Mesenchymal stem cell (in vitro differentiated cells and primary cell): ENCODE results near the gene UBC.

ENCODE experiments used
- DNase-seq: peaks from one replicate; pipeline ENCODE4 v3.0.0-alpha.2; 2013
- H2AFZ ChIP-seq: one replicate; pipeline ENCODE4 v1.6.1; 2013; ENCODE audit warnings: low read depth, mild to moderate bottlenecking, control low read depth, inconsistent platforms, low read length, moderate library complexity
- H2AK5ac ChIP-seq: 2 replicates; pipeline ENCODE4 v1.6.1; 2013; ENCODE audit warnings: low read length, moderate library complexity, mild to moderate bottlenecking, inconsistent platforms; ENCODE audit not compliant: severe bottlenecking
- H2BK120ac ChIP-seq: one replicate; pipeline ENCODE4 v1.6.1; 2013; ENCODE audit warnings: low read depth, mild to moderate bottlenecking, inconsistent platforms, low read length, moderate library complexity
- H2BK12ac ChIP-seq, 2 experiments: one replicate each; pipeline ENCODE4 v1.6.1; 2013; ENCODE audit warnings: inconsistent platforms in 2 of 2, low read length in 2 of 2, mild to moderate bottlenecking in 2 of 2, moderate library complexity in 2 of 2, control low read depth in 1 of 2
- H2BK15ac ChIP-seq: one replicate; pipeline ENCODE4 v1.6.1; 2013; ENCODE audit warnings: mild to moderate bottlenecking, low read depth, inconsistent platforms; ENCODE audit not compliant: poor library complexity, severe bottlenecking
- H2BK5ac ChIP-seq: 2 replicates; pipeline ENCODE4 v1.6.1; 2013; ENCODE audit warnings: low read depth, mild to moderate bottlenecking, low read length, control low read depth, inconsistent platforms; ENCODE audit not compliant: poor library complexity, severe bottlenecking
- H3K14ac ChIP-seq, 2 experiments: one replicate each; pipeline ENCODE4 v1.6.1; 2013; ENCODE audit warnings: inconsistent platforms in 2 of 2, low read length in 2 of 2, control low read depth in 1 of 2, mild to moderate bottlenecking in 1 of 2, moderate library complexity in 1 of 2
- H3K18ac ChIP-seq, 2 experiments: one replicate each; pipeline ENCODE4 v1.6.1; 2013; ENCODE audit warnings: inconsistent platforms in 2 of 2, low read length in 2 of 2, control low read depth in 1 of 2, low read depth in 1 of 2, mild to moderate bottlenecking in 1 of 2
- H3K23ac ChIP-seq, 2 experiments: one replicate each; pipeline ENCODE4 v1.6.1; 2013; ENCODE audit warnings: inconsistent platforms in 2 of 2, low read length in 2 of 2, mild to moderate bottlenecking in 2 of 2, moderate library complexity in 2 of 2, control low read depth in 1 of 2
- H3K27ac ChIP-seq: 2 replicates; pipeline ENCODE4 v1.5.1; 2013; ENCODE audit warnings: mild to moderate bottlenecking, moderate library complexity, low read length, control low read depth, inconsistent platforms; ENCODE audit not compliant: poor library complexity, severe bottlenecking
- H3K27me3 ChIP-seq, 2 experiments: 2 replicates each; pipeline versions ENCODE4 v1.6.1 to v1.7.0; 2013; ENCODE audit warnings: low read length in 2 of 2, mild to moderate bottlenecking in 2 of 2, moderate library complexity in 2 of 2, control low read depth in 1 of 2, inconsistent platforms in 1 of 2; ENCODE audit not compliant: control insufficient read depth in 1 of 2, insufficient read depth in 1 of 2
- H3K36me3 ChIP-seq, 2 experiments: 2 replicates each; pipeline versions ENCODE4 v1.6.1 to v1.7.0; 2013; ENCODE audit warnings: low read length in 2 of 2, control low read depth in 1 of 2, inconsistent platforms in 1 of 2, low read depth in 1 of 2, mild to moderate bottlenecking in 1 of 2; ENCODE audit not compliant: insufficient read depth in 2 of 2, control insufficient read depth in 1 of 2
- H3K4ac ChIP-seq, 2 experiments: one replicate each; pipeline ENCODE4 v1.6.1; 2013; ENCODE audit warnings: inconsistent platforms in 2 of 2, low read length in 2 of 2, mild to moderate bottlenecking in 2 of 2, moderate library complexity in 2 of 2, control low read depth in 1 of 2, low read depth in 1 of 2
- H3K4me1 ChIP-seq: 2 replicates; pipeline ENCODE4 v1.6.1; 2013; ENCODE audit warnings: low read depth, low read length, control low read depth; ENCODE audit not compliant: control insufficient read depth, insufficient read depth
- H3K4me2 ChIP-seq: 2 replicates; pipeline ENCODE4 v1.6.1; 2013; ENCODE audit warnings: low read length, mild to moderate bottlenecking, inconsistent platforms; ENCODE audit not compliant: poor library complexity, severe bottlenecking
- H3K4me3 ChIP-seq, 2 experiments: 2 replicates each; pipeline versions ENCODE4 v1.5.1 to v1.7.0; 2013; ENCODE audit warnings: low read length in 2 of 2, mild to moderate bottlenecking in 2 of 2, control low read depth in 1 of 2, low read depth in 1 of 2; ENCODE audit not compliant: insufficient read depth in 1 of 2
- H3K79me1 ChIP-seq: replicated peaks from 2 replicates; pipeline ENCODE4 v1.6.1; 2013; ENCODE audit warnings: mild to moderate bottlenecking, control low read depth, low read length, inconsistent platforms; ENCODE audit not compliant: poor library complexity, severe bottlenecking
- H3K9ac ChIP-seq: 2 replicates; pipeline ENCODE4 v1.7.0; 2013; ENCODE audit warnings: mild to moderate bottlenecking, low read length, moderate library complexity
- H3K9me3 ChIP-seq: 2 replicates; pipeline ENCODE4 v1.7.0; 2013; ENCODE audit warnings: mild to moderate bottlenecking, low read length; ENCODE audit not compliant: control insufficient read depth
- H4K8ac ChIP-seq: one replicate; pipeline ENCODE4 v1.6.1; 2013; ENCODE audit warnings: inconsistent platforms, mild to moderate bottlenecking, low read length, moderate library complexity
- H4K91ac ChIP-seq: one replicate; pipeline ENCODE4 v1.6.1; 2013; ENCODE audit warnings: mild to moderate bottlenecking, low read length, inconsistent platforms
- WGBS: methylation state at CpG from one replicate; pipeline ENCODE4 v1.1.7; 2013; ENCODE audit warnings: mixed read lengths; 5-methylcytosine and 5-hydroxymethylcytosine counted together

UBC gene

DNA sequence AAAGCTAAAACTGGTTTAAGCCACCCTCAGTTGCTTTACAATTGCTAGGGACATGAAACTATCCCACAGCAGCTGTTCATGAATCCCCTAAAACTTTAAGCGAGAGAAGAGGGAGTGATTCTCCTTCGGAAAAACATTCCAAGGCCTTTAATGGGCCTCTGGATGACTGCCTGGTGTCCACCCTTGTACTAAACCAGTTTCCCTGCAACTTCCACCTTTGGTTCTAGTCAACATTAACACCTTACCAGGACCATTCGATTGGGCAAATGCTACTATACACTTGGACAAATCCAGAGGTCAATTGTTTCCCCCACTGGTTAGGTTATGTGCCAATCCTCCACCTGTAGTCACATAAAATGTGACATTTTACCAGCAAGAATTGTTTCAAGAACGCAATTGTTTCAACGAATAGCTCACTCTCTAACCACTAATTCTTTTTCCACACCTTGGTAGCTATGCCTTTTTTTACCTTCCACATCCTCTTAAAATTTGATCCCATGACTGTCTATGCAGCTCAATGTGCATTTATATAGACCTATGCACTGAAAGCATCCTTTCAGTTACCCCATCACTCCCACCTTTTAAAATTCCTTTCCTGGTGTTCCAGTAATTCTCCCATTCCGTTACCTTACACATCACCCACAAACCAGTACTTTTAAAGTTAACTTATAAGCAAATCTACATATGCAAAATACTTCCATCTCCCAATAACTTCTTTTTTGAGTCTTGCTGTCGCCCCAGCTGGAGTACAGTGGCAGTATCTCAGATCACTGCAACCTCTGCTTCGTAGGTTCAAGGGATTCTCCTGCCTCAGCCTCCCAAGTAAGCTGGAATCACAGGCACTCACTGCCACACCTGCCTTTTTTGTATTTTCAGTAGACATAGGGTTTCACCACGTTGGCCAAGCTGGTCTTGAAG, 3.6 kb downstream of the UBC start:
- no peak overlapping the region for H2BK120ac ChIP-seq
- peak overlapping the region; percentile 62 for H3K4me2 ChIP-seq
- H3K4me1 ChIP-seq = peaks cover 5% of the 10 kb centered on the region
- H3K4me3 ChIP-seq = peak overlapping the region in 1 of 2 experiments; percentile 75
- H3K23ac ChIP-seq = no peak overlapping the region
- H3K79me1 ChIP-seq = peaks cover 2% of the 10 kb centered on the region
- H2AFZ ChIP-seq = no peak overlapping the region
- H2BK12ac ChIP-seq = no peak overlapping the region
- no peak overlapping the region for H3K4ac ChIP-seq
- no peak overlapping the region for H4K8ac ChIP-seq
- no peak overlapping the region for H2AK5ac ChIP-seq
- H3K27ac ChIP-seq = peak overlapping the region; percentile 27
- no peak overlapping the region for H2BK15ac ChIP-seq
- peak; percentile 85 for DNase-seq
- no peak overlapping the region for H3K14ac ChIP-seq
- no peaks in the 10 kb centered on the region for H3K9me3 ChIP-seq
- H3K18ac ChIP-seq = no peak overlapping the region
- H2BK5ac ChIP-seq = no peak overlapping the region
- peak overlapping the region; percentile 87 for H3K9ac ChIP-seq
- no peaks in the 10 kb centered on the region for H3K27me3 ChIP-seq
- H3K36me3 ChIP-seq = peaks cover 17 to 36% of the 10 kb centered on the region in 2 experiments
- WGBS = 94% methylated on average over 9 of the region's 9 CpGs
- no peak overlapping the region for H4K91ac ChIP-seq

- no peak overlapping the region for H2AFZ ChIP-seq
- H2BK5ac ChIP-seq = no peak overlapping the region
- H3K79me1 ChIP-seq = peaks cover 3% of the 10 kb centered on the region
- H3K9ac ChIP-seq = peak overlapping the region; percentile 87
- no peak overlapping the region for H3K4ac ChIP-seq
- DNase-seq = peak; percentile 87
- H4K91ac ChIP-seq = no peak overlapping the region
- no peaks in the 10 kb centered on the region for H3K9me3 ChIP-seq
- no peak overlapping the region for H3K14ac ChIP-seq
- H3K18ac ChIP-seq = peak overlapping the region in 1 of 2 experiments; percentile 73
- no peak overlapping the region for H3K23ac ChIP-seq
- peak overlapping the region in 1 of 2 experiments; percentile 75 for H3K4me3 ChIP-seq
- peak overlapping the region; percentile 5 for H3K4me2 ChIP-seq
- H2BK15ac ChIP-seq = no peak overlapping the region
- no peaks in the 10 kb centered on the region for H3K27me3 ChIP-seq
- H2BK120ac ChIP-seq = no peak overlapping the region
- peaks cover 6% of the 10 kb centered on the region for H3K4me1 ChIP-seq
- peaks cover 17 to 36% of the 10 kb centered on the region in 2 experiments for H3K36me3 ChIP-seq
- no peak overlapping the region for H2AK5ac ChIP-seq
- peak overlapping the region; percentile 27 for H3K27ac ChIP-seq
- H4K8ac ChIP-seq = no peak overlapping the region
- no peak overlapping the region for H2BK12ac ChIP-seq
- 80% methylated on average over 6 of the region's 8 CpGs for WGBS
Observed at GRCh38 chr12:124909831-124910560, 4.5 kb downstream of the UBC start.

GRCh38 chr12:124906606-124907261, 7.7 kb downstream of the UBC start:
- no peak overlapping the region for H4K91ac ChIP-seq
- peak overlapping the region in 1 of 2 experiments; percentile 57 for H3K18ac ChIP-seq
- H3K9me3 ChIP-seq = no peaks in the 10 kb centered on the region
- no peaks in the 10 kb centered on the region for H3K27me3 ChIP-seq
- peak overlapping the region; percentile 22 for H2AK5ac ChIP-seq
- H2BK120ac ChIP-seq = no peak overlapping the region
- H3K9ac ChIP-seq = peak overlapping the region; percentile 1
- no peak overlapping the region for H2BK15ac ChIP-seq
- peaks cover 12% of the 10 kb centered on the region for H3K4me1 ChIP-seq
- H3K27ac ChIP-seq = no peak overlapping the region
- no peak overlapping the region for H3K14ac ChIP-seq
- H4K8ac ChIP-seq = no peak overlapping the region
- H2BK5ac ChIP-seq = no peak overlapping the region
- WGBS = 0% methylated on average over 1 of the region's 2 CpGs
- no peak overlapping the region for H2AFZ ChIP-seq
- peak; percentile 94 for DNase-seq
- H3K4me2 ChIP-seq = no peak overlapping the region
- no peak overlapping the region for H3K4me3 ChIP-seq
- no peak overlapping the region for H2BK12ac ChIP-seq
- H3K36me3 ChIP-seq = peaks cover 9 to 20% of the 10 kb centered on the region in 2 experiments
- H3K4ac ChIP-seq = peak overlapping the region in 1 of 2 experiments; percentile 73
- H3K23ac ChIP-seq = no peak overlapping the region
- peaks cover 8% of the 10 kb centered on the region for H3K79me1 ChIP-seq
